Loucy (cell line): ENCODE measurements around the gene HELZ.

ENCODE experiments used
- EZH2phosphoT487 ChIP-seq: fragments of 200-600 bp; IDR thresholded peaks from 2 replicates; pipeline ENCODE4 v1.6.1; 2018; ENCODE audit warnings: antibody characterized with exemption, mild to moderate bottlenecking, moderate library complexity, borderline replicate concordance
- TF ChIP-seq, protein P1 (sequence below): fragments of 200-600 bp; sonication (generic); conservative IDR thresholded peaks from 2 replicates; pipeline ENCODE4 v1.5.1; 2014; ENCODE audit warnings: mild to moderate bottlenecking, antibody characterized with exemption, low read length

DNA sequence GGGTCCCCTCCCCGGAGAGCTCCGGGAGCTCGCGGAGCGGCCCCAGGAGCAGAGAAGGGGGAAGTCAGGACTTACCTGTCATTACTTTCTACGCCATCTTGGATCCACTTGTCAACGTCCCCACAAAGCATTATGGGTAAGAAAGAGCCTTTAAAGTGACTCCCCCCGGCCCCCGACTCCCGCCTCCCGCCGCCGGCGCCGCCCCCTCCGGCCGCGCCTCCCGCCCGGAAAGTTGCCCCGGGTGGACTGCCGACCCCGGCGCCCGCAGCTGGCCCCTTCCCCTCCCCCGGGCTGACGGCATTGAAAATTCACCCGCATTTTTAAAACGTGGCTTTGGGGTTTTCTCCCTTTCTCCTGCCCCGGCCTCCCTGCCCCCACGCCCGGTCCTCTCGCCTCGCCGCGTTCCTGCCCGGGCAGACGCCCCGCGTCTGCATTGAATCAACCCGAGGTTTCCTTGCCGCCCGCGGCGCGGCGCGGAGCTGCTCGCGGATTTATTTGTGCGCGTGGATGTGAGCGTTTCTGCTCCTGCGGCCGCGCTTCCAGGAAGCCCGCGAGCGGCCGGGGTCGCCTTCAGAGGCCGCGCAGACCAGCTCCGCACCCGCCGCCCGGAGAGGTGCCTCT, at the start of gene HELZ:
- TF ChIP-seq EZH2phosphoT487: no peak
- TF ChIP-seq, protein P1, sequence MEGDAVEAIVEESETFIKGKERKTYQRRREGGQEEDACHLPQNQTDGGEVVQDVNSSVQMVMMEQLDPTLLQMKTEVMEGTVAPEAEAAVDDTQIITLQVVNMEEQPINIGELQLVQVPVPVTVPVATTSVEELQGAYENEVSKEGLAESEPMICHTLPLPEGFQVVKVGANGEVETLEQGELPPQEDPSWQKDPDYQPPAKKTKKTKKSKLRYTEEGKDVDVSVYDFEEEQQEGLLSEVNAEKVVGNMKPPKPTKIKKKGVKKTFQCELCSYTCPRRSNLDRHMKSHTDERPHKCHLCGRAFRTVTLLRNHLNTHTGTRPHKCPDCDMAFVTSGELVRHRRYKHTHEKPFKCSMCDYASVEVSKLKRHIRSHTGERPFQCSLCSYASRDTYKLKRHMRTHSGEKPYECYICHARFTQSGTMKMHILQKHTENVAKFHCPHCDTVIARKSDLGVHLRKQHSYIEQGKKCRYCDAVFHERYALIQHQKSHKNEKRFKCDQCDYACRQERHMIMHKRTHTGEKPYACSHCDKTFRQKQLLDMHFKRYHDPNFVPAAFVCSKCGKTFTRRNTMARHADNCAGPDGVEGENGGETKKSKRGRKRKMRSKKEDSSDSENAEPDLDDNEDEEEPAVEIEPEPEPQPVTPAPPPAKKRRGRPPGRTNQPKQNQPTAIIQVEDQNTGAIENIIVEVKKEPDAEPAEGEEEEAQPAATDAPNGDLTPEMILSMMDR: no peak
